ENCODE data around the gene UNKL. TPM values are rescaled to one million over a fixed set of nuclear protein-coding genes. Genes with fewer than 3 reads are reported as not detected.
A peak's percentile ranks its signal among the peaks of the same experiment; 100 is the strongest.

The UNKL gene
- total RNA-seq, 2 donors from 2014 or later = 51.1 to 69.5 TPM

GRCh38 chr16:1432388-1433262 lies 18.1 kb upstream of the UNKL start:
- H3K4me1 Mint-ChIP-seq (ENCODE audit: low read depth) = no peaks in the 10 kb centered on the region
- H3K4me3 Mint-ChIP-seq = no peak overlapping the region
- no peaks in the 10 kb centered on the region for H3K36me3 Mint-ChIP-seq (ENCODE audit: insufficient read depth in 2 of 2)
- H3K27ac Mint-ChIP-seq = no peak overlapping the region
- DNase-seq = no peak
- no peaks in the 10 kb centered on the region for H3K9me3 Mint-ChIP-seq
- no peaks in the 10 kb centered on the region for H3K27me3 Mint-ChIP-seq (ENCODE audit: low read depth)
- ATAC-seq (replicated peaks in 1 of 2) = no peak

DNA sequence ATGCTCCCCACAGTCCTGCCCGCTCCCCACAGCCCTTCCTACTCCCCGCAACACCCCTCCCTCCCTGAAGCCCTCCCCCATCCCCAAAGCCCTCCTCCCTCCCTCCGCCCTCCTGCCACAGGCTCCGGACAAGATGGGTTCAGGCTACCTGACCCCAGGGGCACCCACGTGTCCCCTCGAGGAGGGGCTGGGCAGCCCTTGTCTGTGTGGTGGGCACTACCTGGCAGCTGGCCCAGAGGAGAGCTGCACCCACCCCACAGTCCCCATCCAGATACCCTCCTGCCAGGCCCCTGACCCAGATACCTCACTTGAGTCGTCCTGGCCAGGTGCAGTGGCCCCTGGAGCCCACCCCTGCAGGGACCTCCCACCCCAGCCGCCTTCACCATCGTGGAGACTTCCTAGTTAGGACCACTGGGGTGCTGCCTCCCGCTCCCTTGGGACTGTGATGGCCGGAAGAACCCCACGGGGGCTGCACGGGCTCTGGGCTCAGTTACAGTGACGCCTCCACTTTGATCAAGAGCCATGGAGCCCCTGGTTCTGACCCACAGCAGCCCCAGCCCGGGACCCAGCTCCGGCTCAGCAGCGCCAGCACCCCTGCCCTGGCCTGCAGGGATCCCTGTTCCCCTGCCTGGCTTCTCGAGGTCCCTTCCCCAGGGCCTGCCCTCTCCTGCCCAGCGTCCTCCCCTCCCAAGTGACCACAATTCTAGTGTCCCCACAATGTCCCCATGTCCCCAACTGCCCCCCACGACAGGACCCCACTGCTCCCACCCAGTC lies 17.2 kb upstream of the UNKL start:
- no peak for ATAC-seq (replicated peaks in 1 of 2)
- Mint-ChIP-seq H3K27ac (no peak overlapping the region), H3K27me3 (ENCODE audit: low read depth) (no peaks in the 10 kb centered on the region), H3K4me3 (no peak overlapping the region), H3K36me3 (ENCODE audit: insufficient read depth in 2 of 2) (no peaks in the 10 kb centered on the region), H3K9me3 (no peaks in the 10 kb centered on the region), H3K4me1 (ENCODE audit: low read depth) (no peaks in the 10 kb centered on the region)
- DNase-seq = no peak

DNA sequence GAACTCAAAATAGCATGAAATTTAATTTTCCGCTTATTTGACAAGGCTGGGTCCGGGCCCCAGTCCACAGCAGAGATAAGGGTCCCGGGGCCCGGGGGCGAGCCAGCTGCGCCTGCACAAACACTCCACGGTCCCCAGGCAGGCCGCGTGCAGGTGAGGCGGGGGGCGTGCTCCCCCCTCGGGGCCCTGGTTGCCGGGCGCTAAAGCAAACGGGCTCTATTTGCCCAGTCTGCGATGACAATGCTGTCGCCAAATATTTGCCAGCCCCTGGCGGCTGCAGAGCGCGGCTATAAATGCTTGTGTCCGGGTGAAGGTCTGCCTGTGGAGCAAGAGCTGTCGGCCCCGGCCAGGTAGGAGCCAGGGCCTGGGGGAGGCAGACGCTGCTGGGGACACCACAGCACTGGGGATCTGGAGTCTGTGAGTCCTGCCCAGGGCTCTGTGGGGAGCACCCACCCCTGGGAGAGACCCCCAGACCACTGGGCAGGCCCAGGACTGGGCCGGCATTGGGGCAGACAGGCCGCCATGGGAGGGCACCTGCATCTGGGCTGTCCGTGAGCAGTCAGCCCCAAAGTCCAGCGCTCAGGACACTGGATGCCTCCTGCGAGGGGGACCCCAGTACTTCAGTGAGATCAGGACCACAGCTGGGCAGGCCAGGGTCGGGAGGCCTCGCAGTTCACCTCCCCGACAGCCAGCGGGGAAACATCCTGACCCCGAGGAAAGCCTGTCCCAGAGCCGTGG lies 16.4 kb upstream of the UNKL start, which contains the start of gene PERCC1:
PERCC1 (plus strand) TSS at position 320 of the 738 bp plus-strand sequence. CDS start 1,516 bp downstream, outside the sequence.
- Mint-ChIP-seq H3K36me3 (ENCODE audit: insufficient read depth in 2 of 2) (no peaks in the 10 kb centered on the region), H3K27ac (no peak within 1 kb of the TSS), H3K9me3 (no peaks in the 10 kb centered on the region), H3K4me3 (no peak within 1 kb of the TSS), H3K27me3 (ENCODE audit: low read depth) (no peaks in the 10 kb centered on the region), H3K4me1 (ENCODE audit: low read depth) (no peaks in the 10 kb centered on the region)
- DNase-seq = no peak
- no peak for ATAC-seq (replicated peaks in 1 of 2)

- Mint-ChIP-seq H3K9me3 (no peaks in the 10 kb centered on the region), H3K4me1 (ENCODE audit: low read depth) (no peaks in the 10 kb centered on the region), H3K27ac (no peak overlapping the region), H3K36me3 (ENCODE audit: insufficient read depth in 2 of 2) (no peaks in the 10 kb centered on the region), H3K27me3 (ENCODE audit: low read depth) (no peaks in the 10 kb centered on the region), H3K4me3 (no peak overlapping the region)
- ATAC-seq (replicated peaks in 1 of 2) = no peak
- no peak for DNase-seq
Measured at GRCh38 chr16:1430214-1430758, 15.8 kb upstream of the UNKL start.

GRCh38 chr16:1429631-1430030 lies 15.1 kb upstream of the UNKL start:
- DNase-seq (no peak), ATAC-seq (replicated peaks in 1 of 2) (no peak)
- Mint-ChIP-seq H3K27me3 (ENCODE audit: low read depth) (no peaks in the 10 kb centered on the region), H3K27ac (no peak overlapping the region), H3K4me1 (ENCODE audit: low read depth) (no peaks in the 10 kb centered on the region), H3K4me3 (no peak overlapping the region), H3K36me3 (ENCODE audit: insufficient read depth in 2 of 2) (no peaks in the 10 kb centered on the region), H3K9me3 (no peaks in the 10 kb centered on the region)

- H3K36me3 Mint-ChIP-seq (ENCODE audit: insufficient read depth in 2 of 2) = no peaks in the 10 kb centered on the region
- no peaks in the 10 kb centered on the region for H3K4me1 Mint-ChIP-seq (ENCODE audit: low read depth)
- H3K27me3 Mint-ChIP-seq (ENCODE audit: low read depth) = no peaks in the 10 kb centered on the region
- H3K27ac Mint-ChIP-seq = no peak overlapping the region
- no peak for DNase-seq
- no peaks in the 10 kb centered on the region for H3K9me3 Mint-ChIP-seq
- H3K4me3 Mint-ChIP-seq = no peak overlapping the region
- ATAC-seq (replicated peaks in 1 of 2) = no peak
Measured at GRCh38 chr16:1429012-1429411, 14.5 kb upstream of the UNKL start.

DNA sequence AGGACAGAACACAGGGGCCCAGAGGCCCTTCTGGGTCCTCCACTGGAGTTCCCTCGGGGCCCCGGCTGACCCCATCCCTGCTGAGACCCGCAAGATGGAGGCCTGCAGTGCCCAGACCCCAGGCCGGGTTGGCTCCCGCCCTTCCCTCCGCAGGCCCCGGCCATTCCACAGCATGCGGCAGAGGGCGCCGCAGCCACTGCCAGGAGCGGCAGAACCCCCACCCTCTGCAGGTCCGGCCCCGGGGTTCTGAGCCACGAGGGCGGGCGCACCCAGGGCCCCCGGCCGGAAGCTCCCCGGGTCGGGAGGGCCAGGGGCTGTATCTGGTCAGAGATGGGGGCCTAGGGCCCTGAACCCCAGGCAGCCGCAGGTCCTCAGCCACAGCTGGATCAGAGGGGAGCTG lies 14.0 kb upstream of the UNKL start:
- ATAC-seq (replicated peaks in 1 of 2) = peak; percentile 87 to 88
- Mint-ChIP-seq H3K4me3 (no peak overlapping the region), H3K36me3 (ENCODE audit: insufficient read depth in 2 of 2) (no peaks in the 10 kb centered on the region), H3K9me3 (no peaks in the 10 kb centered on the region), H3K27ac (no peak overlapping the region), H3K4me1 (ENCODE audit: low read depth) (no peaks in the 10 kb centered on the region), H3K27me3 (ENCODE audit: low read depth) (no peaks in the 10 kb centered on the region)
- DNase-seq = peak; percentile 79

DNA sequence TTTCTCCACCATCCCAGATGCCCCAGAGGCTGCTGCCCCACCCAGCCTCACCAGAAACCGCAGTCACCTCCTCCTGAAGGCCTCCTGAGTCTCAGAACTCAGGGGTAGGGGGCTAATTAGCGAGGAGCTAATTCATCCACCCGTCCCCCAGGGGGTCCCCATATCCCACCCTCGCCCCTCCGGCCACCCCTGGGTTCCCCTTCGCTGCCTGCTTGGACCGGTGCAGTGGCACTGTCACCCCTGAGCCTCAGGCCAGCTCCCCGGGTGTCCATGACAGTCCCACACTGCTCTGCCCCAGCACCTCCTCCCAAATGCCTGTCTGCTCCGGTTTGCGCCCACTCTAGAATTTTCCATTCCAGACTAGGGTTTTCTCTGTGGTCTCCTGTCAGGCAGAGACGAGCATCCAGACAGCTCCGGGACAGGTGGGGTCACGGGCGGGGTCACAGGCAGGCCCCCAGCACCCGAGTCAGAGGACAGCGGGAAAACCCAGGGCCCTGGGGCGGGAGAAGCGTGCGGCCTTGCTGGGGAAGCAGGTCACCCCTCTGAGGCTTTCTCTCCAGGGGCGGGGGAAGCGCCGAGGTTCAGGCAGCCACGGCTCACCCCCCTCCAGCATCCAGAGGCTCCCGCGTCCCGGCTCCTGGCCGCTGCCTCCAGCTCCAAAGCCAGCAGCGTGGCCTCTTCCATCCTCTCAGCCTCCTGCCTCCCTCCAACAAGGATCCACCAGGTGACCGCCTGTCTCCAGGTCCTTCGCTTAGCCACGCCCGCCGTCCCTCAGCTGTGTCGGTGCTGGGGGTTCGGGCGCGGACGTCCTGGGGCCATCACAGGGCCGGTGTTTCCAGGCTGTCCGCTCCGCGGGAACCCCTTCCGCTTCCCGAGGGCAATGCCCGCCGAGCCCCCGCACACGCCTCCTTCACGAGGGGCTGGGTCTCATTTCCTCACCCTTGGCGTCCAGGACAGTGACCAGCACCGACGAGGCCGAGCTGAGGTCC lies 13.3 kb upstream of the UNKL start:
- Mint-ChIP-seq H3K27me3 (ENCODE audit: low read depth) (no peaks in the 10 kb centered on the region), H3K4me1 (ENCODE audit: low read depth) (no peaks in the 10 kb centered on the region), H3K36me3 (ENCODE audit: insufficient read depth in 2 of 2) (peaks cover 0 to 2% of the 10 kb centered on the region in 2 donors), H3K9me3 (no peaks in the 10 kb centered on the region), H3K27ac (no peak overlapping the region), H3K4me3 (no peak overlapping the region)
- no peak for ATAC-seq (replicated peaks in 1 of 2)
- no peak for DNase-seq

GRCh38 chr16:1426734-1427471 lies 12.4 kb upstream of the UNKL start:
- no peaks in the 10 kb centered on the region for H3K27me3 Mint-ChIP-seq (ENCODE audit: low read depth)
- DNase-seq = no peak
- H3K9me3 Mint-ChIP-seq = peaks cover 0 to 1% of the 10 kb centered on the region in 2 donors
- H3K36me3 Mint-ChIP-seq (ENCODE audit: insufficient read depth in 2 of 2) = peaks cover 0 to 2% of the 10 kb centered on the region in 2 donors
- peak overlapping the region; percentile 38 for H3K27ac Mint-ChIP-seq
- no peak overlapping the region for H3K4me3 Mint-ChIP-seq
- no peak for ATAC-seq (replicated peaks in 1 of 2)
- H3K4me1 Mint-ChIP-seq (ENCODE audit: low read depth) = peaks cover 6% of the 10 kb centered on the region

DNA sequence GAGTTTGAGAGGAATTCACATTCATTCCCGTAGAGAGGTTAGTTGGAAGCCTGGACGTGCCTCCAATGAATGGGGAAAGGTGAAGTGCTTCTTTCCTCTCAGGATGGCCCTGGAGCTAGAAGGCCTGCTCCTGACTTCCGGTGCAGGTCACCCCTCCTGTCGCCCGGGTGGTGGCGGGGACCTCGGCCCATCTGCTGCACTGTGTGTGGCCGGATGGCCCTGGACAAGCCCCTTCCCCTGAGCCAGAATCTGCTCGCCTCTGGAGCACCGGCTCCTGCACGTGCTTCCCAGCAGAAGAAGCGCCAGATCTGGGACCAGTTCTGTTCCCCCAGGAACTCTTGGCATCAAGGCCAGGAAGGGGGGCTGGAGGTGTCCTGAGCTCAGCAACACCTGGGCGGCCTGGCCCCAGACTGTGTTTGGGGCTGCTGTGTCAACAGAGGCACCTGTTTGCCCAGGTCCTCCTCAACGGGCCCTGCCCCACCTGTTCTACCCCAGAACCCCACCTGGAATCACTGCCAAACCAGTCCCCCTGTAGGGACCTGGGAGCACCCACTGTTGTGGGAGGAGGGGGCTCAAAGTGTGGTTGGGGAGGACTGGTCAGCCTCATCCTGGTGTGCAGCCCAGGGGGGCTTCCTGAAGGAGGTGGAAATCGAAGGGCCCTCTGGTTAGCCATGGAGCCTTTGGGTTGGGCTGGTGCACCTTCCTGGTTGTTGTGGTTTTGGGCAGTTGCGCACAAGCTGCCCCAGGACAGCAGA lies 11.3 kb upstream of the UNKL start:
- DNase-seq = no peak
- no peak for ATAC-seq (replicated peaks in 1 of 2)
- H3K4me3 Mint-ChIP-seq = no peak overlapping the region
- H3K9me3 Mint-ChIP-seq = peaks cover 0 to 1% of the 10 kb centered on the region in 2 donors
- H3K27ac Mint-ChIP-seq = no peak overlapping the region
- no peaks in the 10 kb centered on the region for H3K27me3 Mint-ChIP-seq (ENCODE audit: low read depth)
- peaks cover 0 to 2% of the 10 kb centered on the region in 2 donors for H3K36me3 Mint-ChIP-seq (ENCODE audit: insufficient read depth in 2 of 2)
- peaks cover 15% of the 10 kb centered on the region for H3K4me1 Mint-ChIP-seq (ENCODE audit: low read depth)

GRCh38 chr16:1424028-1424427 lies 9.5 kb upstream of the UNKL start:
- H3K4me3 Mint-ChIP-seq = no peak overlapping the region
- no peak overlapping the region for H3K27ac Mint-ChIP-seq

More at GRCh38 chr16:1424028-1424427, 9.5 kb upstream of the UNKL start:
- Mint-ChIP-seq H3K9me3 (peaks cover 0 to 1% of the 10 kb centered on the region in 2 donors), H3K4me1 (ENCODE audit: low read depth) (peaks cover 21% of the 10 kb centered on the region), H3K27me3 (ENCODE audit: low read depth) (no peaks in the 10 kb centered on the region), H3K36me3 (ENCODE audit: insufficient read depth in 2 of 2) (peaks cover 0 to 2% of the 10 kb centered on the region in 2 donors)
- no peak for ATAC-seq (replicated peaks in 1 of 2)
- no peak for DNase-seq

All from activated T-cell treated with anti-CD3 and anti-CD28 coated beads, Interleukin-2, amount 50 U/mL, for 72 hours (primary cell).